Measurements from ENCODE around the gene GSAP.
A peak's percentile ranks its signal among the peaks of the same experiment; 100 is the strongest.

DNA sequence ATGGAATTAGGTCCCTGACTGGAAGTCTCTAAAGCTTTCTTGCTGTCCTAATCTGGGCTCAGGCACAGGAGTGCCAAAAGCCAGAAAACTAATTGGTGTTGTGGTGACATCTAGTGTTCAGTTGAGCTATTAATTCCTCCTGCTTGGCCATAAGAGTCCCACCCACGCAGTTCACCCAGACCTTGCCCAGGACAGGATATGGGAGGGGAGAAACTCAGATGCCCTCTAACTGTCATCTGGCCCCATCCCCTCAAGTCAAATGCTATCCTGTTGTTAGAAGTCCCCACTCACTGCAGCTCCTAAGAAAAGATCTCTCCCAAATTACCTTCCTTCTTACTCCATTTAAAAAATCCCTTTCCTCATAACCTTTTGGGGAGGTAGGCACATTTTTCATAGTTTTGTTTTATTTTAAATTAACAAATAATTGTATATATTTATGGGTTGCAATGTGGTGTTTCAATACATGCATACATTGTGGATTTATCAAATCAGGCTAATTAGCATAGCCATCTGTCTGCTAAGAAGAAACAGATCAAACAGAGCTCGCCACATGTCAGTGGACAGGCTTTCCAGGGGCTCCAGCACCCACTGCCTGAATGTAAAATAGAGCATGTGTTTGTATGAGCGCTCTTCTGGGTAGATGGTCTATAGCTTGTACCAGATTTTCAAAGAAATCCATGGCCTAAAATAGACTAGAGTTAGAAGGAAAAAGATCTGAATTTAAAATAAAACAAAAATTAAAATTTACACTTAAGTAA, 84.0 kb downstream of the GSAP start:
- no peak for TF ChIP-seq EZH2phosphoT487 (IDR thresholded peaks at IDR 0.05; ENCODE audit: borderline replicate concordance, low read depth, low read length)
- TF ChIP-seq, protein P1, sequence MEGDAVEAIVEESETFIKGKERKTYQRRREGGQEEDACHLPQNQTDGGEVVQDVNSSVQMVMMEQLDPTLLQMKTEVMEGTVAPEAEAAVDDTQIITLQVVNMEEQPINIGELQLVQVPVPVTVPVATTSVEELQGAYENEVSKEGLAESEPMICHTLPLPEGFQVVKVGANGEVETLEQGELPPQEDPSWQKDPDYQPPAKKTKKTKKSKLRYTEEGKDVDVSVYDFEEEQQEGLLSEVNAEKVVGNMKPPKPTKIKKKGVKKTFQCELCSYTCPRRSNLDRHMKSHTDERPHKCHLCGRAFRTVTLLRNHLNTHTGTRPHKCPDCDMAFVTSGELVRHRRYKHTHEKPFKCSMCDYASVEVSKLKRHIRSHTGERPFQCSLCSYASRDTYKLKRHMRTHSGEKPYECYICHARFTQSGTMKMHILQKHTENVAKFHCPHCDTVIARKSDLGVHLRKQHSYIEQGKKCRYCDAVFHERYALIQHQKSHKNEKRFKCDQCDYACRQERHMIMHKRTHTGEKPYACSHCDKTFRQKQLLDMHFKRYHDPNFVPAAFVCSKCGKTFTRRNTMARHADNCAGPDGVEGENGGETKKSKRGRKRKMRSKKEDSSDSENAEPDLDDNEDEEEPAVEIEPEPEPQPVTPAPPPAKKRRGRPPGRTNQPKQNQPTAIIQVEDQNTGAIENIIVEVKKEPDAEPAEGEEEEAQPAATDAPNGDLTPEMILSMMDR (conservative IDR thresholded peaks at IDR 0.05; ENCODE audit: low read length) = peak; percentile 83

All from OCI-LY7 (cell line).